Fibroblast of skin of right biceps (primary cell): Measurements from ENCODE around the gene SGMS1.
"Not testable (repeated sequence)": the region's sequence is repeated elsewhere in the genome, so short reads cannot be mapped to it uniquely, and the experiment has no call there.

ENCODE experiments used
- DNase-seq: peaks from one replicate; pipeline ENCODE4 v3.0.0-alpha.2; 2013

The SGMS1 gene

GRCh38 chr10:50281210-50281966 lies 342.4 kb downstream of the SGMS1 start:
- no peak for DNase-seq

- no peak for DNase-seq
These were observed 343.5 kb downstream of the SGMS1 start for GRCh38 chr10:50280049-50280841.

- no peak for DNase-seq
These were observed 344.3 kb downstream of the SGMS1 start for GRCh38 chr10:50279489-50279888.

- DNase-seq, result peak; percentile 4
These were observed 348.0 kb downstream of the SGMS1 start for GRCh38 chr10:50275650-50276235.

- DNase-seq, result no peak
These were observed 351.2 kb downstream of the SGMS1 start for GRCh38 chr10:50272531-50272930.

- DNase-seq, result no peak
These were observed 352.0 kb downstream of the SGMS1 start for GRCh38 chr10:50271564-50272250.

- not testable (repeated sequence) for DNase-seq
These were observed 355.9 kb downstream of the SGMS1 start for GRCh38 chr10:50267877-50268276.

- not testable (repeated sequence) for DNase-seq
These were observed 361.1 kb downstream of the SGMS1 start for GRCh38 chr10:50262625-50263024.

- DNase-seq, result peak; percentile 12
These were observed 362.9 kb downstream of the SGMS1 start for GRCh38 chr10:50260791-50261281.
